Tibial nerve (tissue), 4 donors: Measurements from ENCODE around the gene UPK2.

Source experiments
- EP300 ChIP-seq, 2 donors: sonication (generic); formaldehyde crosslinking; IDR thresholded peaks; one replicate each; pipeline ENCODE4 v1.6.1; 2017; ENCODE audit warnings: antibody characterized with exemption in 2 of 2, mild to moderate bottlenecking in 1 of 2
- TF ChIP-seq, protein P1 (sequence below), 5 experiments: fragments of 200-600 bp in 3 of 5; fragments of 450-650 bp in 2 of 5; sonication (generic) in 3 of 5; IDR thresholded peaks; one replicate each; pipeline ENCODE4 v1.5.1; 2016 to 2019; ENCODE audit warnings: antibody characterized with exemption in 5 of 5, mild to moderate bottlenecking in 3 of 5, moderate library complexity in 2 of 5

DNA sequence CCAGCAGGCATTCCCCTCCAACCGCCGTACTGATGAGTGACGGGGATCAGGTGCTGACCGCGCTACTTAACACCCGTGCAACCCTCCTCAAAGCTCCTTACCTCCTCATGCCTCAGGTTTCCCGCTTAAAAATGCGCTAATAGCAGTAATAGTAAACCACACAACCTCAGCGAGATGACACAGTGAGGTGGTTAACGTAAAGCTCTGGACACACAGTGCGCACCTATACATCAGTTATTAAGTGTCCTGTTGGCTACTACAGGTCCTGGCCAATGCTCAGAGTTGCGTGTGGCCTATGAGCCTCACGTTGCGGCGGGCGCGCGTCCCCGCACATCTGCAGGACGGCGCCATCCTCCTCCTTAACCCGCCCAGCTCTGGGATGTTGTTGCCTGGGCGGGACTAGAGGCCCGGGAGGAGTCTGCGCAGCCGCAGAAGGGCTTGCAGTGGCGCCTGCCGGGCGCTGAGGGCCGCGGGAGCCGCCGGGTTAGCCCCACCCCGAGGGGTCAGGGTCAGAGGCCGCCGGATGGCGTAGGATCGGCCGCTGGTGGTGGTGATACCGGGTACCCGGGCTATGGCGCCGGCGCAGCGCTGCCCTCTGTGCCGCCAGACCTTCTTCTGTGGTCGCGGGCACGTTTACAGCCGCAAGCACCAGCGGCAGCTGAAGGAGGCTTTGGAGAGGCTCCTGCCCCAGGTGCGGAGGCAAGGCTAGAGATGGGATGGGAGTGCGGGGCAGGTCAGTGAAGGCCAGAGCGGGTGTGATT is 41.7 kb downstream of the UPK2 start, which contains the start of gene CENATAC:
- TF ChIP-seq EP300 (IDR thresholded peaks at IDR 0.05), result peak; percentile 94
- TF ChIP-seq, protein P1, sequence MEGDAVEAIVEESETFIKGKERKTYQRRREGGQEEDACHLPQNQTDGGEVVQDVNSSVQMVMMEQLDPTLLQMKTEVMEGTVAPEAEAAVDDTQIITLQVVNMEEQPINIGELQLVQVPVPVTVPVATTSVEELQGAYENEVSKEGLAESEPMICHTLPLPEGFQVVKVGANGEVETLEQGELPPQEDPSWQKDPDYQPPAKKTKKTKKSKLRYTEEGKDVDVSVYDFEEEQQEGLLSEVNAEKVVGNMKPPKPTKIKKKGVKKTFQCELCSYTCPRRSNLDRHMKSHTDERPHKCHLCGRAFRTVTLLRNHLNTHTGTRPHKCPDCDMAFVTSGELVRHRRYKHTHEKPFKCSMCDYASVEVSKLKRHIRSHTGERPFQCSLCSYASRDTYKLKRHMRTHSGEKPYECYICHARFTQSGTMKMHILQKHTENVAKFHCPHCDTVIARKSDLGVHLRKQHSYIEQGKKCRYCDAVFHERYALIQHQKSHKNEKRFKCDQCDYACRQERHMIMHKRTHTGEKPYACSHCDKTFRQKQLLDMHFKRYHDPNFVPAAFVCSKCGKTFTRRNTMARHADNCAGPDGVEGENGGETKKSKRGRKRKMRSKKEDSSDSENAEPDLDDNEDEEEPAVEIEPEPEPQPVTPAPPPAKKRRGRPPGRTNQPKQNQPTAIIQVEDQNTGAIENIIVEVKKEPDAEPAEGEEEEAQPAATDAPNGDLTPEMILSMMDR (IDR thresholded peaks at IDR 0.05), result peak in 2 of 5 experiments; percentile 37 to 60
